ENCODE measurements around the gene MFAP3.
"Not testable (repeated sequence)": the region's sequence is repeated elsewhere in the genome, so short reads cannot be mapped to it uniquely, and the experiment has no call there.

Gene MFAP3

DNA sequence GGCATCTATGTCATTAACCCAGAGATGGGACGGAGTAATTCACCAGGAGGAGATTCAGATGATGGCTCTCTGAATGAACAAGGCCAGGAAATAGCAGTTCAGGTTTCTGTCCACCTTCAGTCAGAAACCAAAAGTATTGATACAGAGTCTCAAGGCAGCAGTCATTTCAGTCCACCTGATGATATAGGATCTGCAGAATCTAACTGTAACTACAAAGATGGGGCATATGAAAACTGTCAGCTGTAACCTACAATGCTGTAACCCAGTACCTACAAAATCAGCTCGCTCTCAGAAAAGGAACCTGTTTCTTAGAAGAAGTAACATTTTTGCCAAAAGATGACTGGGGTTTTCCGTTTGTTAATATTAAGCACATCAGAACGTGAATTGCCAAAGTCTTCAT, 14.7 kb downstream of the MFAP3 start:
- DNase-seq (ENCODE audit: low spot score): no peak

DNA sequence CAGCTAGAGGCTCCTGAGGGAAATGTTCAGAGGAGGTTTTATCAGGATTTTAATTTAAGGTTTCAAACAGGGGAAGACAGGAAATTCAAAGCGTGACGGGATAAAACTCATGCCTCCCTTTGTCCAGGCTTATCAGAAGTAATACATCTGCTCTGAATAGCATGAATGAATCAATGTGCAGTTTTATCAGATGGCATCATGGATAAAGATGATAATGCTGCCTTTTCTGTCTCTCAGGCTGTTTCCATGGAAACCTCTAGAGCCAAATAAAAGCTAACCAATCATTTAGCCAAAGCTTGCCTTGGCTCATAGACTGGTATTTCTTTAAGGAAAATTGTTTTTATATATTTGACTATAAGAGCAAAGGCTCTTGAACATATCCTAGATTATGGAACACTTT, 16.4 kb downstream of the MFAP3 start:
- no peak for DNase-seq (ENCODE audit: low spot score)

DNA sequence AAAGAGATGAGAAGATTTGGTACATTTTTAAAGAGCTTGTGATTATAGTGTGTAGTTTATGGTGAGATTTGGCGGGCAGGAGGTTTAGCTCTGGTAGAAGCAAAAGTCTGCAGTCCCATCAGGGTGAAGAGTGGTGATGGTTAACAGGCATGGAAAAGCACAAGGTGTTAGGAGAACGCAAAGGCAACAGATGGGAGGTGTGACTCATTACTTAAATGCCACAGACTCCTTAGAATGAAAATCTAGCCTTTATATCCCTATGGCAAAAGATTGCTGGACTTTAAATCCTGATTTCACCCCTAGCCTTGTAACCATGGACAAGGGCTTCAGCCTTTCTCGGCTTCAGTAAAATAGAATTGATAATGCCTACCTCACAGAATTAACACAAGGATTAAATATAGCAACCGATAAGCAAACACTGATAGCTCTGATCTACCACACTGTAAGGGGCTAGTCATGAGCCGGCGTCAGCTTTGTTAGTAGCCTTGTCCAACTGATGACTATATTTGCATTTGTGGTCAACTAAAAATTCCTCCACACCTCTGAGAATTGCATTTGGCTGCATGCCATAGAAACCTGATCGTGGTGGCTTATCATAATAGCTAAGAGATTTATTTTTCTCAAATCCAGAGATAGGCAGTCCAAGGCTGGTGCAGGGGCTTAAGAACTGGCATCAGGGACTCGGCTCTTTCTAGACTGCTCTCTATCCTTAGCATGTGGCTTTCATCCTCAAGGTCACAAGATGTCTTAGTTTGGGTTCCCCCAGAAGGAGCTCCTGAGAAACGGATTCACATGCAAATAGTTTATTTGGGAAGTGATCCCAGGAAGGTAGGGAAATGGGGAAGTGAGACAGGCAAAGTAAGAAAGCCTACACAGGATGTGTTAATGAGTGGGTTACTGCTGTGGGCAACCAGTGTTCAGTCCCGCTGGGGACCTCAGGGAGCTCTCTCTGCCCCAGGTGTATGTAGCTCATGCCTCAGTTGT, 19.6 kb downstream of the MFAP3 start:
- no peak for DNase-seq (ENCODE audit: low spot score)

DNA sequence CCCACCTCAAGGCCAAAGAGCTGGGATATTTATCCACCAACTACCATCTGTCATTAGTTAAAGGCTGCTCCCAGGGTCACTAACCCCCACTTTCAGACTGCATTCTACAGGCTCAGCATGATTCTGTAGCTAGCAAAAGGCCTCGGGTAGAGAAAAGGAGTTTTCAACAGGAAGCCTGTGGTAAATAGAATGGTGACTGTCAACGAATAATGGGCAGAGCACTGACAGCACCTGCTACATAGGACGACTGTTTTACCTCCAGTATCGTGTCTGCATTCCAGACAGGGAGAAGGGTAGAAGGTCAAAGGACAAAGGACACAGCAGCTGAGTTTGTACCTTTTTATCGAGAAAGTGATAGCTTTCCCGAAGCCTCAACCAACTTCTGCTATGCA, 20.3 kb downstream of the MFAP3 start:
- DNase-seq (ENCODE audit: low spot score): no peak

DNA sequence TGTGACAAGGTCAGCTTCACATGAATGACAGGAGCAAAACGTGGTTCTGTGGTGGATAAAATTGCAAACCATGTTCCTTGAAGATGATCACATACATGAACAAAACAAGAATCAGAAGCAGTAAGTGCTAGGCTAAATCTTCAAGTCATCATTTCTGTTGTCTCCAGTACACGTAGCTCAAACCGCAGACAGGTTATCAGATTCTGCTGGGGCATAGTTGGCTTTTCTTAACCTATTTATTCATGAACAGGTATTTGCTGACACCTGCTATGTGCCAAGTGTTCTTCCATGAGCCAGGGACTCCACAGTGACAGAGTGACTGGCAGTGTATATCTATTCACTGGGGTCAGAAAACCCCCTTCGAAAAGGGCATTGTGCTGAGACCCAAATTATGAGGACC, 20.8 kb downstream of the MFAP3 start:
- DNase-seq (ENCODE audit: low spot score): no peak

DNA sequence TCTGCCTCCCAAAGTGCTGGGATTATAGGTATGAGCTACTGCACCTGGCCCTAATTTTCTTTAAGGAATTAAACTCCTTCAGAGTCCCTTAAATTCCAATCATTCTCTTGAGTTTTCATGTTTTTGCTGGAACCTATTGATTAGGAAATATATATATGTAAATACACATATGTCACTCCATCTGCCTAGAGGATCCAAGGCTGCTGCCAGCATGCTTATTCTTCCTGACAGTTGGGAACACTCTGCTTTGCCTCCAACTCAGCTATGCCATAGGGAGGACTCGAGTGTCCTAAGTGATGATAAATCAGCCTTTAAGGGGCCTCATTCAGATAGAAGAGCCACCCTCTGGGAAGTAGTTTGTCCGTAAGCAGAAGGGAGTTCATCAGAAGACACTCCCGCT, 21.8 kb downstream of the MFAP3 start:
- DNase-seq (ENCODE audit: low spot score): no peak

DNA sequence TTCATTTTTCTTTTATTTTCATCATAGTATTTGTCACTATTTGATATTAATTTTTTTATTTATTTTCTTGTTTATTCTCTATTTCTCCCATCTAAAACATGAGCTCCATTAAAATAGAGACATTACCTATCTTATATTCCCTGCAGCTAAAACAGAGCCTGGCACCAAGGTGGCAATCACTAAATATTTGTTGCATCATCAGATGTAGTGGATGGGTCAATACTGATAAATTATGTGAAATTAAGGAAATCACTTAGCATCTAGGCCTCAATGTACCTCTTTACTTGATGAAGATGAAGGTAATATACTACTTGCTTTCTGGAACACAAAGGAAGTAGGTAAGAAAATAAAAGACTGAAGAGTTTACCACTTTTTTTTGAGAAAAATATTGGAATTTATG, 24.6 kb downstream of the MFAP3 start:
- DNase-seq (ENCODE audit: low spot score): no peak

DNA sequence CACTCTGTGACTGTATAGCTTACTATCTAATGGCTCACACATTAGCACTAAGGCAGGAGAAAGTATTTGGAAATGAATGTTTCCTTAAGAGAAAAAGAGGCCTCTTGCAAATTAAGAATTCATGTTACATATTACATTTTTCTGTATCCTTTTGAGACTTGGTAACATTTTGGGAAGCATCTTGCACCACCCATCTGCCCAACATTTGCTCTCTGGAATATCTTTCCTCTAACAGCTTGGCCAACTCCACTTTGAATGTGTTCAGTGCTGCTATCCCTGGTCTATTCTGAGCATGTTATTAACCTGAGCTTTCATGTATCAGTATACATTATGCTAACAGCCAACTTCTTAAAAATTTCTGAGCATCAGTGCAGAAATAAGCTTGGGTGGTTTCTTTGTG, 27.2 kb downstream of the MFAP3 start:
- DNase-seq (ENCODE audit: low spot score): no peak

DNA sequence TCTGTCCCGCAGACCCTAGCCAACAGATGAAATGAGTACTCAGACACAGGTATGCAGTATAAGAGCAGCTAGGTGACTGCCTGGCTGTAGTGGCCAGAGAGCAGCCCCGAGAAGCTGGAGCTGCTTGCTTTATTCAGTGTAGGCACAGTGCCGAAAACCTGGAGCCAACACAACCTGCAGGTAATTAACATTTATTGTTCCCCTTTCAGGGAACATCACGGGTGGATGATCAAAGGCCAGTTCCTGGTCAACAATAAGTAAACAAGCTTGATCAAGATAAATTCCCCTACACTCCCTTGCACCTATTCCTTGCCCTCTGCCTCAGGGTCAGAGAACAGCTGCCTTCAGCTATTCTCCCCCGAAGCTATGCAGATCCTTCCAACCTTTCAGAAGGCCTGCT, 31.1 kb downstream of the MFAP3 start:
- not testable (repeated sequence) for DNase-seq (ENCODE audit: low spot score)

DNA sequence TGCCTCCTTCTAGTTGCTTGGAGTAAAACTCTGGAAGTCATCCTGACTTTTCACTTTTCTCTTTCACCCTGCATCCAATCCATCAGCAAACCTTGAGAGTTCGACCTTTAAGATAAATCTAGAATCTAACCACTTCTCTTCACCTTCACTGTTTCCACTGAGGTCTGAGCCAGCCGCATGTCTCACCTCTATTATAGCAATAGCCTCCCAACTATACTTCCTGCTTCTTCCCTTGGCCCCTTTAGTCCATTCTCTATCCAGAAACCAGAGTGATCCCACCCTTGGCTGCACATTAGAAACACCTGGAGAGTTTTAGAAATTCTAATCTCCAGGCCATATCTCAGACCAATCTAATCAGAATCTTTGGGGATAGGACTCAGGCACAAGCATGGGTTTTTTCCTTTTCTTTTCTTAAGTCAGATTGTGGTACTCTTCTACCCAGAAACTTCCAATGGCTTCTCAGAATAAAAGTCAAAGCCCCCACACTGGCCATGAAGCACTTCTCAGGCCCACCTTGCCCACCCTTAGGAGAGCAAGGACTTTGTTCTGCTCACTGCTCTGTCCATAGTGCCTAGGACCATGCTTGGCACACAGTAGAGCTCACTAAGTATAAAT, 33.1 kb downstream of the MFAP3 start:
- no peak for DNase-seq (ENCODE audit: low spot score)

DNA sequence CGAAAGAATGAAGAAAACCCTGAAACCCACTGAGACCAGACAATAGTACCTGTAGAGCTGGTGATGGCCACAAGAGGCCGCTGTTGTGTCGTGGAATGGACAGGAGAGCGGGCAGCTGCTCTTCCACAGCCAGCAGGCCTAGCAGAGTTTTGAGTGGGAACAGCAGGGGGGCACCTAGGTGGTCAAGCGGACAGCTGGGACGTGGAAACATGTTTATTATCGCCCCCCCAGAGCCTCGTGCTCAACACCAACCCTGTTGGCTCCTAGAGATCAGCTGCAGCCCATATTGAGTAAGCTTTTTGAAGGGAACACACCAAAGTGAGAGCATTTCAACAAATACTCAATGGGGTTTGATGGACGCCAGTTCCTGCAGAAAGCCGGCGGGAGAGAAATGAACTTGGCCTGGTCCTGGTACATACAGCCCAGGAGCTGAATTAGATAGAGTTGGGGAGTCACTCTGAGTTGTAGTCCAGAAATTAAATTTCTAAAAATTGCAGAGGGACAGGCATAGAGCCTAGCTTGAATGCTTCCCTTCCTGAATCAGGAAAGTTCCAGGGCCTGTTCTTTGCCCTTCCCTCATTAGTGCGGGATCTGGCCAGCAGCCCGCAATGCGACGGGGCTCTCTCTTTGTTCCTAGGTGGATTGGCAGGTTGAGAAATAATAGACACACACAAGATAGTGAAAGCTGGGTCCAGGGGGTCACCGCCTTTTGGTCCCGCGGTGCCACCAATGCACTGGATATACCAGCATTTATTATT, 33.8 kb downstream of the MFAP3 start:
- DNase-seq (ENCODE audit: low spot score): peak; percentile 85

DNA sequence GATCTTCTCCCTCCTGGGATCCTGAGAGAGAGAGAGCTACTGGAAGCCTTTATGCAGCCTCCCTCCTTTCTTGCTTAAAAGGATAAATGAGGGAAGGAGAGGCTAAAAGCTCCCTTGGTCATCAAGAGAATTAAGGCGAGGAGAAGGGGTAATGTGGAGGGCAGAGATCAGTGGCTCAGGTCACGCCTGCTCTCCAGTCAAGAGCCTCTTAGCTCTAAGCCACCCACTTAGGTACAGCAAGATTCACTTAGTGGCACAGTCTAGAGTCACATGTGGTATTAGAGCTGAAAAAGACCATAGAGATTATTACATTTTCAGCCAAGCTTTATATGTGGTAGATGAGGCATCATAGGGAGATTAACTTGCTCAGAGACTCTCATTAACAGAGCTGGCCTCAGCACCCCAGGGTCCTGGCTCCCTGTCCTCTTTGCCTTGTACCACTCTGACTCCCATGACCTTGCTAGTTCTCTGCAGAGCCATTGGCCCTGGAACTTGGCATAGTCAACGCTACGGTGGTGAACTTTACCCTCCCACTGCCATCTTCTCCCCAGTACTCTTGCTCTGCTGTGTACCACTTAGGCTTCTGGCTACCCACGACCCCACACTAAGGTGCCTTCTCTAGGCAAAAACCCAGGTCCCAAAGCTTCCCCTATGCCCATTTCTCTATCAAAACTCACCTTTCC, 37.6 kb downstream of the MFAP3 start:
- no peak for DNase-seq (ENCODE audit: low spot score)

DNA sequence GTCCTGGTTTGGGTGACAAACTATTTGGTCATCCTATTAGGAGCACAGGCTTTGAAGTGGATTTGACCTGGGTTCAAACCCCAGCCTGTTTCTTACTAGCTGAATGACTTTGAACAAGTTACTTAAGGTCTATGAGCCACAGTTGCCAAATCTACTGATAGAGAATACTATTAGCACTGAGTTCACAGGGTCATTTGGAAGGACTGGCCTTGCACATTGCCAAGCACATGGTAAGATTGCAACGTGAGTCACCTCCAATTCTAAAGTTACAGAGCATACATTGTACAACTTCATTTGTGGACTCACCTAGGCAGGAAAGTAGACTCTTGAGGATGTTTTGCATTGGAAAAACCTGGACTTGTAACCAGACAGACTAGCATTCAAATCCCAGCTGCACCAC, 38.9 kb downstream of the MFAP3 start:
- no peak for DNase-seq (ENCODE audit: low spot score)

DNA sequence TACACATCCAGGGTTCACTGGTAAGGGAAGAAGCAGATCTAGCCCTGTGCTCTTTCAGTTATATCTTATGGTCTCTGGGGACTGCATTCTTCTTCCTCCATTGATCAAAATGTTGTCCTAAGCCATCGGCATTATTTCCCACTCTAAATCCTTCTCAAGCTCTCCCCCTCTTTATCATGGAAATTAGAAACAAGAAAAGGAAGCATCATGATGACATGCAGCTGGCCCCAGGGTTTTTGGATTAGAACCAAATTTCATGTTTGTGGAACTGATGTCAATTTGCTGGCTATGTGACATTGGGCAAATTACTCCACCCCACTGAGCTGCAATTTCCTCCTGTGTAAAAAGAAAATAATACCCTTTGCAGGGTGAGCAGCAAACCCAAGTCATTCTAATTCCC, 39.5 kb downstream of the MFAP3 start:
- DNase-seq (ENCODE audit: low spot score): no peak

DNA sequence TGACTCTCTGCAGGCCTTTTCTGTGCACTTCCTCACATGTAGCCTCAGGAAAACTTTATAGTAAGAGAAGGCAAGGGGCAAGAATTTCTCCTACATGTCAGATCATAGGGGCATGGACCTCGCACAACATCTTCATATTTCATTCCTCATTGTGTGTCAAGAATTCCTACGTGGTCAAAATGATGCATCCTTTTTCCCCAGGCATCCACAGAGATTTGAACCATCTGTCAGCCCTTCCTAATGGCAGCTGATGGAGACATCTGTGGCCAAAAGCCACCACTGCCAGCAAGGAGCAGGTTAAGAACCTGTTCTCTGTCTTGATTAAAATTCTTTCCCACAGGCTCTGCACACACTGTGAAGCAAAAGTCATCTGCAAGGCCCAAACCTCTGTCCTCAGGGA, 42.5 kb downstream of the MFAP3 start:
- no peak for DNase-seq (ENCODE audit: low spot score)

DNA sequence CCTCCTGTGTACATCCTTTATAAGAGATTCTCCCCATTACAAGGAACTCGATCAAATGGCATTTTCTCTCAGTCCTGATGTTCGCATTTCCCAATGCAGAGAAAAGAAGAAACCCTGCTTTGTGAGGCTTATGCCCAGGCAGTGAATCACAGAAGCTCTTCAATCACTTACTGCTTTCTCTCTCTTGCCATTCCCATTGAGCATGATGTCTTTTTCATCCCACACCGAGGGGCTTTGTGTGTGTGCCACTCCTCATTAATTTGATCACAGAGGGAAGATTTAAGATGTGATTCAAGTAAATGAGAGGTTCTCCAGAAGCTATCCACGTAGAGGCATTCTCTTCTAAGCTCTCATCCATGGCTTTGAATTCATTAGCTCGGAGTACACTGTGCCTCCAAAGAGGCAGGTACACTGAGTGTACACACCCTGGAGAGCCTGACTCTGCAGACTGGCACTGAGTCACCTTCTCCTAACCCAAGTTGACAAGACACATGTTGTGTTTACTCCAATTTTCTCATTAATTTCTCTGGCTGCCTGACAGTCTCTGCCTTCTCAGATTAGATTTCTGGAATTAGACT, 45.4 kb downstream of the MFAP3 start:
- DNase-seq (ENCODE audit: low spot score): no peak

DNA sequence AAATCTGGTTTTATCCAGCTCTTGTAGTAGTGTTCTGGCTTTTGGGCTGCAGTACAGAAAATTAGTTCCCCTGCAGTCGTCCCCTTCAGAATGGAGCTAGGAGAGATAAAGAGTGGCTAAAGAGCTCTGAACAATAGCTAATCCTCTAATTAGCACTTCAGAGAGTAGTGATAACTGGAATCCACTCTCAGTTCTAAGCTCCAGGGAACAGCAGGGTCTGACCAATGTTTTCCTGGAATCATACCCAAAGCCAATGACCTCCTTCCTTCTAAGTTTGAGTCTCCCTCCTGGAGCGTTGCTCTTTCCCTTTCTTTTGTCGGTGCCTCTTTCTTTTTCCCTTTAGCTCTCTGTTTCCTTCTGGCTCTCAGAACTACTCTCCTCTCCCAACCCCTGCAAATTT, 47.4 kb downstream of the MFAP3 start:
- DNase-seq (ENCODE audit: low spot score): no peak

DNA sequence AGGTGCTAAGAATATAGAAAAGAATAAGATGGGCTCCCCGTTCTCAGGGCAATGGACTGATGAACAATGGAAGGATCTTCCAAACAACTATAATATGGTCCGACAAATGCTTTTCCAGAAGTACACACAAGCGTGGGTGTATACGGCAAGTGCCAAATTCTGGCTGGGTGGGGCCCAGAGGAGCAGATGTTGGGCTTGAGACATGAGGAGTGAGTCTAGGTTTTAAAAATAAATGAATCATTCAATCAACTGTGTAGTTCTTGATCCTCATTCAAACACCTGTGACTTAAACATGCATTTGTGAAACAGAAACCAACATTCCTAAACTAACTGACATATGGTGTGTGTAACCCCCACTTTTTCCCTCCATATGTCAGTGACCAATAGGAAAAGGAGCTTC, 47.9 kb downstream of the MFAP3 start:
- DNase-seq (ENCODE audit: low spot score): no peak

DNA sequence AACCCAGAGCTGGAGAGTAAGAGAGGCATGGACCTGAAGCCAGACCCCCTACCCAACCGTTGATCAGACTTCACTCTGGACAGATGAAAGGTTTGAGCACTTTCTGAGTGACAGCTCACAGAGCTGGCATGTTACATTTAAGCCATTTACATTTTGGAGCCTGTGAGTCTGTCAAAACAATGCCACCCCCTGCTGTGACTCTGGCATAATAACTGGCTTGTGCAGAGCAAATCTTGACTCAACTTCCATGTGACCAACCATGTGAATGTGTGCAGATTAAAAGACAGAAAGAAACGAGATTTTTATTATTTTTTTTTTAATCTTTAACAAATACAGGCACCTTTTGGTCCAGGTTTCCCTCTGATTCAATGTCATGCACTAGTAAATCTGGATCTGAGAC, 48.5 kb downstream of the MFAP3 start:
- no peak for DNase-seq (ENCODE audit: low spot score)

DNA sequence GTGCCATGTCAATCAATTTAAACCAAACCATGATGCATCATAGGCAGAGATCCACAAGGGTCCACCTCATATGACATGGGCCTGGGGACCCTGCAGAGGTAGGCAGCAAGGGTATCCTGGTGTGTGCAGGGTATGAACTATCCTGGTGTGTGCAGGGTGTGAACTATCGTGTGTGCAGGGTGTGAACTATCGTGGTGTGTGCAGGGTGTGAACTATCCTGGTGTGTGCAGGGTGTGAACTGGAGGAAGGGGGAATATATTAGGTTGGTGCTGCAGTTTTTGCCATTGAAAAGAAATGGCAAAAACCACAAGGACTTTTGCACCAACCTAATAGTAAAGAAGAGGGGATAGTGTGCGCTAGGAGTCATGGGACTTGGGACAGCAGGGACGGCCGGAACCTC, 50.0 kb downstream of the MFAP3 start:
- no peak for DNase-seq (ENCODE audit: low spot score)

DNA sequence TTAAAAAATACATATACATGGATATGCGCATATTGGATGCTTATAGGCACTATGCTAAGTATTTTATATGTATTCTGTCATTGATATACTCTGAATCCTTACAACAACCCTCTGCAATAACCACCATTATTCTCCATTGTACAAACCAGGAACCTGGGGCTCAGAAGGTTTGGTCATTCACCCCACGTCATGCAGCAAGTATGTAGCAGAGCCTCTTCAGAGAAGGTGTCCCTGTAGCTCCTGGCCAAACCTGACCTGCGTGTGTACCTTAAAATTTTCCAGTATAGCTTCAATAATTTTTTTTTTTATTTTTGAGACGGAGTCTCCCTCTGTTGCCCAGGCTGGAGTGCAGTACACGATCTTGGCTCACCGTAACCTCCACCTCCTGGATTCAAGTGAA, 51.9 kb downstream of the MFAP3 start:
- no peak for DNase-seq (ENCODE audit: low spot score)

Data from left forelimb (tissue), 1 donor.